DND-41 (cell line): ENCODE results near the gene KRTAP4-5.

Source experiments
- EZH2 ChIP-seq: IDR thresholded peaks from 3 replicates; pipeline ENCODE4 v1.6.1; 2012; ENCODE audit warnings: borderline replicate concordance, low read depth, mild to moderate bottlenecking, moderate library complexity, low read length, inconsistent platforms; ENCODE audit not compliant: severe bottlenecking
- TF ChIP-seq, protein P1 (sequence below): IDR thresholded peaks from 2 replicates; pipeline ENCODE4 v1.5.1; 2012; ENCODE audit warnings: borderline replicate concordance, low read length, moderate library complexity, mild to moderate bottlenecking; ENCODE audit not compliant: poor library complexity, severe bottlenecking; ENCODE audit errors: extremely low read depth

DNA sequence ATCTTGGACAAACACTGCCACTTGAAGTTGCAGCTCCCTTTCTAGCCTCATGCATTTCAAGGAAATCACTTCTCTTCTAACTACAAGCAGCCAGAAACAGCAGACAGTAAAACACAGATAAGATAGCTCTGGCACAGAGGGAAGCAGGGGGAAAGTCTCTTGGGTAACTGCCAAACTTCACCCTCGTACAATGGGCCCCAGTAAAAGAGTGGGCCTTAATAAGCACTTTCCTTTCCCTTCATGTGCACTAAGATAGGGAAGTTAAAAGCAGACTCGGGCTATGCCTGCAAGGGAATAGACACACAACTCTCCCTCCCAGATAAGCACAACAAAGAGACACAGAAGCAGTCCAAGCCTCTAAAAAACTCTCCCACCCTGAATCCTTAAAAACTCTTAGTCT is 4.2 kb upstream of the KRTAP4-5 start:
- TF ChIP-seq EZH2: no peak
- TF ChIP-seq, protein P1, sequence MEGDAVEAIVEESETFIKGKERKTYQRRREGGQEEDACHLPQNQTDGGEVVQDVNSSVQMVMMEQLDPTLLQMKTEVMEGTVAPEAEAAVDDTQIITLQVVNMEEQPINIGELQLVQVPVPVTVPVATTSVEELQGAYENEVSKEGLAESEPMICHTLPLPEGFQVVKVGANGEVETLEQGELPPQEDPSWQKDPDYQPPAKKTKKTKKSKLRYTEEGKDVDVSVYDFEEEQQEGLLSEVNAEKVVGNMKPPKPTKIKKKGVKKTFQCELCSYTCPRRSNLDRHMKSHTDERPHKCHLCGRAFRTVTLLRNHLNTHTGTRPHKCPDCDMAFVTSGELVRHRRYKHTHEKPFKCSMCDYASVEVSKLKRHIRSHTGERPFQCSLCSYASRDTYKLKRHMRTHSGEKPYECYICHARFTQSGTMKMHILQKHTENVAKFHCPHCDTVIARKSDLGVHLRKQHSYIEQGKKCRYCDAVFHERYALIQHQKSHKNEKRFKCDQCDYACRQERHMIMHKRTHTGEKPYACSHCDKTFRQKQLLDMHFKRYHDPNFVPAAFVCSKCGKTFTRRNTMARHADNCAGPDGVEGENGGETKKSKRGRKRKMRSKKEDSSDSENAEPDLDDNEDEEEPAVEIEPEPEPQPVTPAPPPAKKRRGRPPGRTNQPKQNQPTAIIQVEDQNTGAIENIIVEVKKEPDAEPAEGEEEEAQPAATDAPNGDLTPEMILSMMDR: no peak
